Measurements from ENCODE around the gene OSER1. TPM values are rescaled to one million over a fixed set of nuclear protein-coding genes. Genes with fewer than 3 reads are reported as not detected.

The OSER1 gene
- total RNA-seq, 1 experiment from 2014 or later: 35.7 TPM

GRCh38 chr20:44217342-44218092, 6.9 kb upstream of the OSER1 start:
- H3K27ac Mint-ChIP-seq: 0 out of 7 replicates have a peak overlapping the region, but pooled peaks of 1 of the 3 experiments have one; percentile 45
- Histone ChIP-seq H3K9ac (ENCODE audit: extremely low read depth, insufficient read length, low read length) (no peak overlapping the region), H2AK5ac (ENCODE audit: insufficient read length, low read length) (no peak overlapping the region), H3K9me3 (ENCODE audit: control insufficient read depth, low read depth, low read length) (no peaks in the 10 kb centered on the region), H3K4me2 (ENCODE audit: insufficient read depth, insufficient read length, low read length) (no peak overlapping the region), H4K5ac (ENCODE audit: insufficient read length, low read depth, low read length) (no peak overlapping the region), H2BK12ac (ENCODE audit: insufficient read length, low read depth, low read length) (no peak overlapping the region), H3K18ac (ENCODE audit: insufficient read length, low read depth, low read length) (no peak overlapping the region), H4K8ac (replicated peaks; ENCODE audit: insufficient read length, low read depth, low read length) (no peak overlapping the region), H2BK20ac (ENCODE audit: low read depth, low read length, poor library complexity, severe bottlenecking) (no peak overlapping the region), H3K56ac (ENCODE audit: insufficient read length, low read depth, low read length) (no peak overlapping the region), H4K20me1 (ENCODE audit: control insufficient read depth, insufficient read depth, insufficient read length) (no peaks in the 10 kb centered on the region), H3K14ac (ENCODE audit: insufficient read depth, low read length) (no peak overlapping the region), H2AFZ (ENCODE audit: low read length) (no peak overlapping the region), H4K91ac (ENCODE audit: insufficient read length, low read depth, low read length) (no peak overlapping the region), H2BK120ac (ENCODE audit: low read depth, low read length, poor library complexity, severe bottlenecking) (no peak overlapping the region), H3K27ac (ENCODE audit: insufficient read length, low read depth, low read length) (no peak overlapping the region), H3K27me3 (ENCODE audit: insufficient read depth, low read length) (no peaks in the 10 kb centered on the region), H3K23ac (ENCODE audit: insufficient read length, low read depth, low read length) (no peak overlapping the region), H3K23me2 (ENCODE audit: insufficient read length, low read depth, low read length, poor library complexity, severe bottlenecking) (no peaks in the 10 kb centered on the region), H3K4ac (ENCODE audit: low read depth, low read length) (no peak overlapping the region), H3T11ph (ENCODE audit: low read length) (no peak overlapping the region), H3K4me1 (ENCODE audit: insufficient read depth, low read length) (no peaks in the 10 kb centered on the region), H3K79me1 (ENCODE audit: insufficient read depth, low read depth, low read length, poor library complexity, severe bottlenecking) (no peaks in the 10 kb centered on the region), H2BK15ac (ENCODE audit: low read depth, low read length) (no peak overlapping the region), H2BK5ac (ENCODE audit: insufficient read length, low read length) (no peak overlapping the region), H3K79me2 (ENCODE audit: insufficient read depth, low read length) (no peaks in the 10 kb centered on the region)
- TF ChIP-seq, protein P1, sequence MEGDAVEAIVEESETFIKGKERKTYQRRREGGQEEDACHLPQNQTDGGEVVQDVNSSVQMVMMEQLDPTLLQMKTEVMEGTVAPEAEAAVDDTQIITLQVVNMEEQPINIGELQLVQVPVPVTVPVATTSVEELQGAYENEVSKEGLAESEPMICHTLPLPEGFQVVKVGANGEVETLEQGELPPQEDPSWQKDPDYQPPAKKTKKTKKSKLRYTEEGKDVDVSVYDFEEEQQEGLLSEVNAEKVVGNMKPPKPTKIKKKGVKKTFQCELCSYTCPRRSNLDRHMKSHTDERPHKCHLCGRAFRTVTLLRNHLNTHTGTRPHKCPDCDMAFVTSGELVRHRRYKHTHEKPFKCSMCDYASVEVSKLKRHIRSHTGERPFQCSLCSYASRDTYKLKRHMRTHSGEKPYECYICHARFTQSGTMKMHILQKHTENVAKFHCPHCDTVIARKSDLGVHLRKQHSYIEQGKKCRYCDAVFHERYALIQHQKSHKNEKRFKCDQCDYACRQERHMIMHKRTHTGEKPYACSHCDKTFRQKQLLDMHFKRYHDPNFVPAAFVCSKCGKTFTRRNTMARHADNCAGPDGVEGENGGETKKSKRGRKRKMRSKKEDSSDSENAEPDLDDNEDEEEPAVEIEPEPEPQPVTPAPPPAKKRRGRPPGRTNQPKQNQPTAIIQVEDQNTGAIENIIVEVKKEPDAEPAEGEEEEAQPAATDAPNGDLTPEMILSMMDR (conservative IDR thresholded peaks at IDR 0.05): peak; percentile 97
- peak; percentile 82 for DNase-seq
- no peaks in the 10 kb centered on the region for H3K36me3 Mint-ChIP-seq (ENCODE audit: insufficient read depth in 1 of 3, low read depth in 3 of 3)
- H3K9me3 Mint-ChIP-seq: no peaks in the 10 kb centered on the region
- peaks cover 21 to 27% of the 10 kb centered on the region in 2 experiments for H3K4me1 Mint-ChIP-seq
- H3K4me3 Mint-ChIP-seq: no peak overlapping the region; a peak in 1 of 5 replicates
- no CpG with 5 or more reads among the region's 11 CpGs for WGBS (ENCODE audit: extremely low coverage, insufficient read length, low lambda C conversion rate)
- H3K27me3 Mint-ChIP-seq (ENCODE audit: low read depth): no peaks in the 10 kb centered on the region
